Measurements from ENCODE around the gene GLRX.

DNA sequence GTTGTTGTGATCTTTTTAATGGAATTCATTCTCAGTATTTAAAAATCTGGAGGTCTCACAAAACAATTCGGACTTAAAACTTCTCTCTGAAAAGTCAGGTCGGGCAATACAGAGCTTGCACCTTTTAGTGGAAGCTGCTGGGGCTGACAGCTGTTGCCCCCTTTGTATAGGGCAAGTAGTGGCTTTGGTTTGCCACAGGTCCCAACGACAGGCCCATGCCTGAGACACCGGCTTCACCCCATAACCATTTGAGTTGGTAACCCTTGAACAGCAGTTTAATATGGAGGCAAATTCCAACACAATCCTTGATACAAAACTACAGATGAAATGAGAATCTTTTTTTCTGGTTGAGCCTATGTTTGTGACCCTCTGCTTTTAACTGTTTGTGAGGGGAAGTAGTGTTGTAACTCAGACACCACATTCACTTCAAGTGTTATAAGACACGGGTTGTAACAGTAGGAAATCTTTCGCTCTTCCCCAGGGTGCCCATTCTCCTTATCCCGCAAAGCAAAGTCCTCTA lies 752 bp upstream of the GLRX start:
- TF ChIP-seq, protein P1, sequence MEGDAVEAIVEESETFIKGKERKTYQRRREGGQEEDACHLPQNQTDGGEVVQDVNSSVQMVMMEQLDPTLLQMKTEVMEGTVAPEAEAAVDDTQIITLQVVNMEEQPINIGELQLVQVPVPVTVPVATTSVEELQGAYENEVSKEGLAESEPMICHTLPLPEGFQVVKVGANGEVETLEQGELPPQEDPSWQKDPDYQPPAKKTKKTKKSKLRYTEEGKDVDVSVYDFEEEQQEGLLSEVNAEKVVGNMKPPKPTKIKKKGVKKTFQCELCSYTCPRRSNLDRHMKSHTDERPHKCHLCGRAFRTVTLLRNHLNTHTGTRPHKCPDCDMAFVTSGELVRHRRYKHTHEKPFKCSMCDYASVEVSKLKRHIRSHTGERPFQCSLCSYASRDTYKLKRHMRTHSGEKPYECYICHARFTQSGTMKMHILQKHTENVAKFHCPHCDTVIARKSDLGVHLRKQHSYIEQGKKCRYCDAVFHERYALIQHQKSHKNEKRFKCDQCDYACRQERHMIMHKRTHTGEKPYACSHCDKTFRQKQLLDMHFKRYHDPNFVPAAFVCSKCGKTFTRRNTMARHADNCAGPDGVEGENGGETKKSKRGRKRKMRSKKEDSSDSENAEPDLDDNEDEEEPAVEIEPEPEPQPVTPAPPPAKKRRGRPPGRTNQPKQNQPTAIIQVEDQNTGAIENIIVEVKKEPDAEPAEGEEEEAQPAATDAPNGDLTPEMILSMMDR (IDR thresholded peaks at IDR 0.05; ENCODE audit: insufficient read depth, low read length, poor library complexity, severe bottlenecking): no peak
- no peak for TF ChIP-seq EZH2phosphoT487 (conservative IDR thresholded peaks at IDR 0.05; ENCODE audit: low read length)
